WTC11 (cell line): ENCODE measurements around the gene MSANTD1. TPM values are rescaled to one million over a fixed set of nuclear protein-coding genes. Genes with fewer than 3 reads are reported as not detected.

ENCODE experiments used
- ATAC-seq: fragments of 200-7000 bp; cut with Tn5 transposase; 2 replicates; pipeline ENCODE4 v1.10.0; 2021; ENCODE audit warnings: mild to moderate bottlenecking, moderate library complexity
- CTCF ChIA-PET: fragments of 300-600 bp; sonication (Branson Sonifier 250); formaldehyde crosslinking; loops from one replicate; lab custom pipeline; 2021; ENCODE audit warnings: antibody characterized with exemption; lab: Charles Lee
- POLR2A ChIA-PET: fragments of 350-600 bp; sonication (Branson Sonifier 250); formaldehyde crosslinking; loops from one replicate; lab custom pipeline; 2021; ENCODE audit warnings: antibody characterized with exemption; lab: Charles Lee
- DNase-seq: peaks from one replicate; pipeline ENCODE4 v3.0.0; 2021; ENCODE audit warnings: low spot score
- H3K27ac Mint-ChIP-seq: 2 replicates; pipeline ENCODE4 v1.8.0; 2021; ENCODE audit warnings: mixed read lengths
- H3K27me3 Mint-ChIP-seq: 2 replicates; pipeline ENCODE4 v1.8.0; 2021; ENCODE audit warnings: low read depth, mild to moderate bottlenecking, moderate library complexity, mixed read lengths
- H3K36me3 Mint-ChIP-seq: 2 replicates; pipeline ENCODE4 v1.8.0; 2021; ENCODE audit warnings: mixed read lengths
- H3K4me1 Mint-ChIP-seq: 2 replicates; pipeline ENCODE4 v1.8.0; 2022; ENCODE audit warnings: mixed read lengths
- H3K4me3 Mint-ChIP-seq: 2 replicates; pipeline ENCODE4 v1.8.0; 2021; ENCODE audit warnings: mild to moderate bottlenecking, moderate library complexity, mixed read lengths
- H3K9me3 Mint-ChIP-seq: 2 replicates; pipeline ENCODE4 v1.8.0; 2021; ENCODE audit warnings: mixed read lengths
- CBFB ChIP-seq: sonication (generic); formaldehyde crosslinking; IDR thresholded peaks from 2 replicates; pipeline ENCODE4 v1.8.1; 2022; ENCODE audit warnings: mild to moderate bottlenecking, low read depth, missing genetic modification reagents
- ELF4 ChIP-seq: sonication (generic); formaldehyde crosslinking; IDR thresholded peaks from 2 replicates; pipeline ENCODE4 v1.8.1; 2022; ENCODE audit warnings: low read depth, mild to moderate bottlenecking, moderate library complexity, missing genetic modification reagents
- GRHL2 ChIP-seq: fragments of 250-450 bp; sonication (Bioruptor Pico); IDR thresholded peaks from 2 replicates; pipeline ENCODE4 v1.8.0; 2022; ENCODE audit warnings: mild to moderate bottlenecking, moderate library complexity; ENCODE audit not compliant: insufficient replicate concordance, severe bottlenecking
- HMGA2 ChIP-seq: fragments of 250-450 bp; sonication (Bioruptor Pico); IDR thresholded peaks from 2 replicates; pipeline ENCODE4 v1.4.0; 2021; ENCODE audit warnings: mild to moderate bottlenecking, moderate library complexity
- IRF2 ChIP-seq: sonication (generic); formaldehyde crosslinking; IDR thresholded peaks from 2 replicates; pipeline ENCODE4 v1.8.0; 2022; ENCODE audit warnings: low read depth, missing genetic modification reagents, borderline replicate concordance
- MYBL2 ChIP-seq: sonication (generic); formaldehyde crosslinking; IDR thresholded peaks from 2 replicates; pipeline ENCODE4 v1.8.1; 2023; ENCODE audit warnings: mild to moderate bottlenecking, moderate library complexity, missing genetic modification reagents
- NFATC4 ChIP-seq: fragments of 250-450 bp; sonication (Bioruptor Pico); IDR thresholded peaks from 2 replicates; pipeline ENCODE4 v1.9.0; 2021; ENCODE audit warnings: mild to moderate bottlenecking
- NFYB ChIP-seq: sonication (generic); formaldehyde crosslinking; conservative IDR thresholded peaks from 2 replicates; pipeline ENCODE4 v1.8.0; 2022; ENCODE audit warnings: low read depth, missing genetic modification reagents
- NR2C2 ChIP-seq: sonication (generic); formaldehyde crosslinking; IDR thresholded peaks from 2 replicates; pipeline ENCODE4 v1.8.0; 2022; ENCODE audit warnings: mild to moderate bottlenecking, missing genetic modification reagents
- NR3C1 ChIP-seq: sonication (generic); formaldehyde crosslinking; conservative IDR thresholded peaks from 2 replicates; pipeline ENCODE4 v1.8.1; 2023; ENCODE audit warnings: low read depth, mild to moderate bottlenecking, missing genetic modification reagents
- RELA ChIP-seq: sonication (generic); formaldehyde crosslinking; IDR thresholded peaks from 2 replicates; pipeline ENCODE4 v1.8.1; 2022; ENCODE audit warnings: missing genetic modification reagents, mild to moderate bottlenecking, borderline replicate concordance
- SMAD3 ChIP-seq: sonication (generic); formaldehyde crosslinking; IDR thresholded peaks from 2 replicates; pipeline ENCODE4 v1.8.0; 2022; ENCODE audit warnings: missing genetic modification reagents, mild to moderate bottlenecking, borderline replicate concordance
- TEAD1 ChIP-seq: sonication (generic); formaldehyde crosslinking; IDR thresholded peaks from 2 replicates; pipeline ENCODE4 v1.8.0; 2022; ENCODE audit warnings: mild to moderate bottlenecking, missing genetic modification reagents
- TP53 ChIP-seq: sonication (generic); formaldehyde crosslinking; IDR thresholded peaks from 2 replicates; pipeline ENCODE4 v1.8.1; 2023; ENCODE audit warnings: mild to moderate bottlenecking, missing genetic modification reagents
- ZNF219 ChIP-seq: sonication (generic); formaldehyde crosslinking; IDR thresholded peaks from 2 replicates; pipeline ENCODE4 v1.8.0; 2023; ENCODE audit warnings: missing genetic modification reagents, mild to moderate bottlenecking, borderline replicate concordance
- ZNF232 ChIP-seq: sonication (generic); formaldehyde crosslinking; IDR thresholded peaks from 2 replicates; pipeline ENCODE4 v1.8.0; 2022; ENCODE audit warnings: mild to moderate bottlenecking, missing genetic modification reagents
- ZNF396 ChIP-seq: fragments of 250-450 bp; sonication (Bioruptor Pico); IDR thresholded peaks from 2 replicates; pipeline ENCODE4 v1.8.0; 2021; ENCODE audit warnings: mild to moderate bottlenecking, moderate library complexity, borderline replicate concordance
- ZNF416 ChIP-seq: fragments of 250-450 bp; sonication (Bioruptor Pico); IDR thresholded peaks from 2 replicates; pipeline ENCODE4 v1.9.0; 2021; ENCODE audit warnings: mild to moderate bottlenecking, inconsistent platforms
- ZNF423 ChIP-seq: fragments of 250-450 bp; sonication (Bioruptor Pico); IDR thresholded peaks from 2 replicates; pipeline ENCODE4 v2.1.2; 2022; ENCODE audit warnings: mild to moderate bottlenecking, moderate library complexity
- total RNA-seq: library from RNA; stranded (reverse); gene quantifications from 3 replicates; pipeline ENCODE4 v1.2.3, GENCODE V29; 2021
- TF ChIP-seq, protein P1 (sequence below): fragments of 250-450 bp; sonication (Bioruptor Pico); IDR thresholded peaks from 2 replicates; pipeline ENCODE4 v2.1.2; 2022; ENCODE audit warnings: mild to moderate bottlenecking, moderate library complexity
- TF ChIP-seq, protein P2 (sequence below): sonication (generic); formaldehyde crosslinking; IDR thresholded peaks from 2 replicates; pipeline ENCODE4 v1.8.1; 2023; ENCODE audit warnings: mild to moderate bottlenecking, missing genetic modification reagents, moderate library complexity
- TF ChIP-seq, protein P3 (sequence below): sonication (generic); formaldehyde crosslinking; IDR thresholded peaks from 2 replicates; pipeline ENCODE4 v1.8.1; 2023; ENCODE audit warnings: mild to moderate bottlenecking, missing genetic modification reagents
- TF ChIP-seq, protein P4 (sequence below): sonication (generic); formaldehyde crosslinking; IDR thresholded peaks from 2 replicates; pipeline ENCODE4 v1.8.1; 2022; ENCODE audit warnings: mild to moderate bottlenecking, moderate library complexity, missing genetic modification reagents
- TF ChIP-seq, protein P5 (sequence below): sonication (generic); formaldehyde crosslinking; IDR thresholded peaks from 2 replicates; pipeline ENCODE4 v1.8.0; 2022; ENCODE audit warnings: mild to moderate bottlenecking, missing genetic modification reagents
- TF ChIP-seq, protein P6 (sequence below): fragments of 250-450 bp; sonication (Bioruptor Pico); conservative IDR thresholded peaks from 2 replicates; pipeline ENCODE4 v1.9.0; 2021; ENCODE audit warnings: mild to moderate bottlenecking
- TF ChIP-seq, protein P7 (sequence below): sonication (generic); formaldehyde crosslinking; IDR thresholded peaks from 2 replicates; pipeline ENCODE4 v1.8.0; 2022; ENCODE audit warnings: mild to moderate bottlenecking, missing genetic modification reagents

The MSANTD1 gene
- total RNA-seq, 1 experiment from 2014 or later: 0.98 TPM

DNA sequence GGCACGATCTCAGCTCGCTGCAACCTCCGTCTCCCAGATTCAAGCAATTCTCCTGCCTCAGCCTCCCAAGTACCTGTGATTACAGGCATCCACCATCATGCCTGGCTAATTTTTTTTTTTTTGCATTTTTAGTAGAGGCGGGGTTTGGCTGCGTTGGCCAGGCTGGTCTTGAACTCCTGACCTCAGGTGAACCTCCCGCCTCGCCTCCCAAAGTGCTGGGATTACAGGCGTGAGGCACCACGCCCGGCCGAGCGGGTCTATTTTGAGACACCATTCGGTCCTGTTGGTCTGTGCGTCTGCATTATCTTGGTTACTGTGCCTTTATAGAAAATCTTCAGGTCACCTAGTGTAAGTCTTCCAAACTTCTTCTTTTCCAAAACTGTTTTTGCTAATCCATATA, 22.2 kb downstream of the MSANTD1 start:
- H3K27me3 Mint-ChIP-seq: no peaks in the 10 kb centered on the region
- TF ChIP-seq NFYB (CRISPR knock-in tag): no peak
- TF ChIP-seq, protein P1, sequence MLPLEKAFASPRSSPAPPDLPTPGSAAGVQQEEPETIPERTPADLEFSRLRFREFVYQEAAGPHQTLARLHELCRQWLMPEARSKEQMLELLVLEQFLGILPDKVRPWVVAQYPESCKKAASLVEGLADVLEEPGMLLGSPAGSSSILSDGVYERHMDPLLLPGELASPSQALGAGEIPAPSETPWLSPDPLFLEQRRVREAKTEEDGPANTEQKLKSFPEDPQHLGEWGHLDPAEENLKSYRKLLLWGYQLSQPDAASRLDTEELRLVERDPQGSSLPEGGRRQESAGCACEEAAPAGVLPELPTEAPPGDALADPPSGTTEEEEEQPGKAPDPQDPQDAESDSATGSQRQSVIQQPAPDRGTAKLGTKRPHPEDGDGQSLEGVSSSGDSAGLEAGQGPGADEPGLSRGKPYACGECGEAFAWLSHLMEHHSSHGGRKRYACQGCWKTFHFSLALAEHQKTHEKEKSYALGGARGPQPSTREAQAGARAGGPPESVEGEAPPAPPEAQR: no peak
- TF ChIP-seq, protein P2, sequence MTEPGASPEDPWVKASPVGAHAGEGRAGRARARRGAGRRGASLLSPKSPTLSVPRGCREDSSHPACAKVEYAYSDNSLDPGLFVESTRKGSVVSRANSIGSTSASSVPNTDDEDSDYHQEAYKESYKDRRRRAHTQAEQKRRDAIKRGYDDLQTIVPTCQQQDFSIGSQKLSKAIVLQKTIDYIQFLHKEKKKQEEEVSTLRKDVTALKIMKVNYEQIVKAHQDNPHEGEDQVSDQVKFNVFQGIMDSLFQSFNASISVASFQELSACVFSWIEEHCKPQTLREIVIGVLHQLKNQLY (CRISPR knock-in tag): no peak
- no peak for TF ChIP-seq IRF2
- no peak for TF ChIP-seq ELF4 (CRISPR knock-in tag)
- no peak for DNase-seq
- H3K4me3 Mint-ChIP-seq: no peak overlapping the region
- H3K4me1 Mint-ChIP-seq: peaks cover 9% of the 10 kb centered on the region
- ChIA-PET CTCF (interaction anchor here (1.1 kb wide), 1 partner anchor 47 kb away, joined by 7 read pairs; no protein-coding TSS in a partner anchor), POLR2A (no interaction called here)
- no peak overlapping the region for H3K27ac Mint-ChIP-seq
- ATAC-seq: no peak
- no peaks in the 10 kb centered on the region for H3K36me3 Mint-ChIP-seq
- H3K9me3 Mint-ChIP-seq: no peaks in the 10 kb centered on the region

DNA sequence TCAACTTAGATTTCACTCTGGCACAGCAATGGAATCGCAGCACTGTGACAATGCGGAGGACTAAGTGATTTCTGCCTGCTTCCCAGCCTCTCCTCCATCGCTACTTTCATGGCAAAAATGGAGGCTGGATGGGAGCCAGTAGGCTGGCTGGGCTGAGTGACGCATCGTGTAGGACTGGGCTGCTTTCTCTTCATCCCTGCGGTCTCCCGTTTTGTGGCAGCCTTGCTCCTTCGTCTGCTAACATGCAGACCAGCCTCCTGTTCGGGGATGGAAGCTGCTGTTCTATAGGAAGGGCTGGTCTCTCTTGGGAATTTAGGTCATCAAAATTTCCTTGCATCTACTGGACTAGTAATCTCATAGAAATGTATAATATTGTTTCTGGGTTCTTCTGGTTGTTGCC, 28.0 kb downstream of the MSANTD1 start:
- peak; percentile 8 for DNase-seq
- Mint-ChIP-seq H3K4me3 (no peak overlapping the region), H3K27ac (no peak overlapping the region), H3K36me3 (peaks cover 5% of the 10 kb centered on the region), H3K9me3 (peaks cover 18% of the 10 kb centered on the region), H3K27me3 (peaks cover 4% of the 10 kb centered on the region)
- CTCF ChIA-PET: no interaction called here
- no peak for ATAC-seq
- TF ChIP-seq NR2C2 (CRISPR knock-in tag) (no peak), RELA (CRISPR knock-in tag) (no peak), ZNF219 (CRISPR knock-in tag) (no peak), NFATC4 (CRISPR knock-in tag) (no peak), NR3C1 (CRISPR knock-in tag) (no peak), CBFB (CRISPR knock-in tag) (no peak), HMGA2 (CRISPR knock-in tag) (no peak), SMAD3 (no peak), MYBL2 (no peak), GRHL2 (CRISPR knock-in tag) (no peak)
- TF ChIP-seq, protein P3, sequence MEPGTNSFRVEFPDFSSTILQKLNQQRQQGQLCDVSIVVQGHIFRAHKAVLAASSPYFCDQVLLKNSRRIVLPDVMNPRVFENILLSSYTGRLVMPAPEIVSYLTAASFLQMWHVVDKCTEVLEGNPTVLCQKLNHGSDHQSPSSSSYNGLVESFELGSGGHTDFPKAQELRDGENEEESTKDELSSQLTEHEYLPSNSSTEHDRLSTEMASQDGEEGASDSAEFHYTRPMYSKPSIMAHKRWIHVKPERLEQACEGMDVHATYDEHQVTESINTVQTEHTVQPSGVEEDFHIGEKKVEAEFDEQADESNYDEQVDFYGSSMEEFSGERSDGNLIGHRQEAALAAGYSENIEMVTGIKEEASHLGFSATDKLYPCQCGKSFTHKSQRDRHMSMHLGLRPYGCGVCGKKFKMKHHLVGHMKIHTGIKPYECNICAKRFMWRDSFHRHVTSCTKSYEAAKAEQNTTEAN (CRISPR knock-in tag): no peak
- TF ChIP-seq, protein P4, sequence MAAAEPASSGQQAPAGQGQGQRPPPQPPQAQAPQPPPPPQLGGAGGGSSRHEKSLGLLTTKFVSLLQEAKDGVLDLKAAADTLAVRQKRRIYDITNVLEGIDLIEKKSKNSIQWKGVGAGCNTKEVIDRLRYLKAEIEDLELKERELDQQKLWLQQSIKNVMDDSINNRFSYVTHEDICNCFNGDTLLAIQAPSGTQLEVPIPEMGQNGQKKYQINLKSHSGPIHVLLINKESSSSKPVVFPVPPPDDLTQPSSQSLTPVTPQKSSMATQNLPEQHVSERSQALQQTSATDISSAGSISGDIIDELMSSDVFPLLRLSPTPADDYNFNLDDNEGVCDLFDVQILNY (CRISPR knock-in tag): no peak
- TF ChIP-seq, all 79 proteins: peak for 0
- H3K4me1 Mint-ChIP-seq: no peaks in the 10 kb centered on the region
- POLR2A ChIA-PET: no interaction called here

DNA sequence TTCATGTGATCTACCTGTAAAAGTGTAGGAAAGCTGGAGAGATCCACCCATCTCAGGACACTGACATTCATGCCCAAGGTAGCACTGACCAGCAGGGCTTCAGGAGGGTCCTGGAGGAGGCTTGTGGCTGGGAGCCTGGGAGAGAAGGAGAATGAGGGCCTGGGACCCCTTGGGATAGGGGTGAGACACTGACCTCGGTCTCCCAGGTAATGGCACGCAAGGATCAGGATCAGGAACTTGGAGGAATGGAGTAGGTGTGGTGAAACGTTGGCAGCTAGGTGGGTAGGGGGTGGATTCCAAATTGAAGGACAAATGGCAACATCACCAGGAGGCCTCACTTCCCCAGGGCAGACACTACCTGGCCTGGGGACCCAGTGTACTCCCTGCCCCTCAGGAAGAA, 31.5 kb downstream of the MSANTD1 start:
- H3K9me3 Mint-ChIP-seq: peaks cover 24% of the 10 kb centered on the region
- no peak overlapping the region for H3K4me3 Mint-ChIP-seq
- H3K27me3 Mint-ChIP-seq: peaks cover 5% of the 10 kb centered on the region
- no peak overlapping the region for H3K27ac Mint-ChIP-seq
- ATAC-seq (no peak), DNase-seq (peak; percentile 2)
- ChIA-PET POLR2A (no interaction called here), CTCF (interaction anchor here (1.0 kb wide), 1 partner anchor 39 kb away, joined by 3 read pairs; no protein-coding TSS in a partner anchor)
- no peaks in the 10 kb centered on the region for H3K4me1 Mint-ChIP-seq
- H3K36me3 Mint-ChIP-seq: peaks cover 9% of the 10 kb centered on the region
- TF ChIP-seq, protein P5, sequence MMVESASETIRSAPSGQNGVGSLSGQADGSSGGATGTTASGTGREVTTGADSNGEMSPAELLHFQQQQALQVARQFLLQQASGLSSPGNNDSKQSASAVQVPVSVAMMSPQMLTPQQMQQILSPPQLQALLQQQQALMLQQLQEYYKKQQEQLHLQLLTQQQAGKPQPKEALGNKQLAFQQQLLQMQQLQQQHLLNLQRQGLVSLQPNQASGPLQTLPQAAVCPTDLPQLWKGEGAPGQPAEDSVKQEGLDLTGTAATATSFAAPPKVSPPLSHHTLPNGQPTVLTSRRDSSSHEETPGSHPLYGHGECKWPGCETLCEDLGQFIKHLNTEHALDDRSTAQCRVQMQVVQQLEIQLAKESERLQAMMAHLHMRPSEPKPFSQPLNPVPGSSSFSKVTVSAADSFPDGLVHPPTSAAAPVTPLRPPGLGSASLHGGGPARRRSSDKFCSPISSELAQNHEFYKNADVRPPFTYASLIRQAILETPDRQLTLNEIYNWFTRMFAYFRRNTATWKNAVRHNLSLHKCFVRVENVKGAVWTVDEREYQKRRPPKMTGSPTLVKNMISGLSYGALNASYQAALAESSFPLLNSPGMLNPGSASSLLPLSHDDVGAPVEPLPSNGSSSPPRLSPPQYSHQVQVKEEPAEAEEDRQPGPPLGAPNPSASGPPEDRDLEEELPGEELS: no peak
- no peak for TF ChIP-seq TP53 (CRISPR knock-in tag)
- no peak for TF ChIP-seq ZNF232 (CRISPR knock-in tag)
- TF ChIP-seq, protein P6, sequence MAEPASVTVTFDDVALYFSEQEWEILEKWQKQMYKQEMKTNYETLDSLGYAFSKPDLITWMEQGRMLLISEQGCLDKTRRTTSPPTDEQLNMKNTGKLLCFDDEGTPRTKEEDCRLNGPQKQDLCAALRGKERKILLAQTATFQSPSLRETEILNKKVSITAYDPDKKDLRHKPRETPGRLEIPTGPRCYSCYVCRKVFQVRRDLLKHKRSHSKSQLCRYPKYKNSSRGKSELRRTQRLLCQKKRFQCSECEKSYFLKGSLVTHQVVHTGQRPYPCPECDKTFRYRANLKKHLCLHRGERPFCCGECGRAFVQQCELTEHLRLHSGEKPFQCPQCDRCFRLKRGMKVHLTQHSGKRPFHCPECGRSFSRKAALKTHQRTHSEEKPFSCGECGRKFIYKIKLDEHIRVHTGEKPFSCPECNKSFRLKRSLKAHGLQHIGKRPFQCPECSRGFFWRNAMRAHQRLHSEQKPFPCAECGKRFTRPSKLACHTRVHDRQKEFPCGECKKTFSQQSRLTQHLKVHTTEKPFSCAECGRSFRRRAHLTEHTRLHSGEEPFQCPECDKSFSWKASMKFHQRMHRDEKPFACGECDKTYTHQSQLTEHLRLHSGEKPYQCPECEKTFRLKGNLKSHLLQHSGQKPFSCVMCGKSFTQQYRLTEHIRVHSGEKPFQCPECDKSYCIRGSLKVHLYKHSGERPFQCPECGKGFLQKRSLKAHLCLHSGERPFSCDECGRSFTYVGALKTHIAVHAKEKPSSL (CRISPR knock-in tag): no peak
- no peak for TF ChIP-seq TEAD1
- TF ChIP-seq, protein P7, sequence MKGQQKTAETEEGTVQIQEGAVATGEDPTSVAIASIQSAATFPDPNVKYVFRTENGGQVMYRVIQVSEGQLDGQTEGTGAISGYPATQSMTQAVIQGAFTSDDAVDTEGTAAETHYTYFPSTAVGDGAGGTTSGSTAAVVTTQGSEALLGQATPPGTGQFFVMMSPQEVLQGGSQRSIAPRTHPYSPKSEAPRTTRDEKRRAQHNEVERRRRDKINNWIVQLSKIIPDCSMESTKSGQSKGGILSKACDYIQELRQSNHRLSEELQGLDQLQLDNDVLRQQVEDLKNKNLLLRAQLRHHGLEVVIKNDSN (CRISPR knock-in tag): no peak
- TF ChIP-seq ZNF423: no peak
- TF ChIP-seq ZNF416: no peak
- no peak for TF ChIP-seq ZNF396 (CRISPR knock-in tag)
